HG02885 (cell line): ENCODE results near the gene SYNGR3.

Experiments used
- ATAC-seq: cut with Tn5 transposase; IDR thresholded peaks from one replicate; pipeline ENCODE4 v1.9.1; 2021; ENCODE audit warnings: mild to moderate bottlenecking; ENCODE audit not compliant: unreplicated experiment, poor library complexity

The SYNGR3 gene

GRCh38 chr16:1975432-1976215 is 14.1 kb upstream of the SYNGR3 start:
- no peak for ATAC-seq

GRCh38 chr16:1976216-1976520 is 13.6 kb upstream of the SYNGR3 start:
- ATAC-seq = no peak

GRCh38 chr16:1976951-1977874 is 12.6 kb upstream of the SYNGR3 start:
- ATAC-seq = no peak

- ATAC-seq = no peak
Observed at GRCh38 chr16:1977875-1978268, 11.9 kb upstream of the SYNGR3 start.

GRCh38 chr16:1978476-1979120 is 11.2 kb upstream of the SYNGR3 start:
- ATAC-seq = no peak

GRCh38 chr16:1979271-1980029 is 10.3 kb upstream of the SYNGR3 start:
- no peak for ATAC-seq

GRCh38 chr16:1980030-1980769 is 9.6 kb upstream of the SYNGR3 start:
- no peak for ATAC-seq

GRCh38 chr16:1980770-1981087 is 9.0 kb upstream of the SYNGR3 start:
- no peak for ATAC-seq

GRCh38 chr16:1981398-1981836 is 8.4 kb upstream of the SYNGR3 start, which contains the start of gene NOXO1:
NOXO1 (minus strand) TSS chr16:1981469; CDS start chr16:1981179, 290 bp downstream.
- ATAC-seq = no peak

- ATAC-seq = no peak
Observed at GRCh38 chr16:1982013-1982433, 7.7 kb upstream of the SYNGR3 start.

- ATAC-seq = no peak
Observed at GRCh38 chr16:1982991-1983543, 6.7 kb upstream of the SYNGR3 start.

- ATAC-seq = peak; percentile 88
Observed at GRCh38 chr16:1983544-1984346, 6.0 kb upstream of the SYNGR3 start, which contains the start of gene GFER. GFER (plus strand) TSS chr16:1984193; CDS start chr16:1984219, 26 bp downstream.

GRCh38 chr16:1984347-1985225 is 5.2 kb upstream of the SYNGR3 start:
- ATAC-seq = no peak

- ATAC-seq = no peak
Observed at GRCh38 chr16:1985466-1986150, 4.2 kb upstream of the SYNGR3 start.

GRCh38 chr16:1987198-1987597 is 2.6 kb upstream of the SYNGR3 start:
- no peak for ATAC-seq

GRCh38 chr16:1990101-1990350 is 256 bp downstream of the SYNGR3 start:
- no peak for ATAC-seq
